Middle frontal gyrus (tissue), 1 donor: ENCODE measurements around the gene THAP12.

Source experiments
- DNase-seq: peaks from one replicate; pipeline ENCODE4 v3.0.0-alpha.2; 2015; ENCODE audit warnings: low spot score; ENCODE audit errors: extremely low spot score

Gene THAP12

GRCh38 chr11:76380159-76380976 lies 564 bp downstream of the THAP12 start:
- peak; percentile 7 for DNase-seq

GRCh38 chr11:76379807-76380158 lies 1.1 kb downstream of the THAP12 start:
- DNase-seq: no peak

GRCh38 chr11:76376746-76377558 lies 4.0 kb downstream of the THAP12 start:
- no peak for DNase-seq

GRCh38 chr11:76371170-76371569 lies 9.8 kb downstream of the THAP12 start:
- no peak for DNase-seq

GRCh38 chr11:76369406-76369805 lies 11.5 kb downstream of the THAP12 start:
- DNase-seq: no peak

- no peak for DNase-seq
These were observed 12.4 kb downstream of the THAP12 start for GRCh38 chr11:76368490-76368889.

- DNase-seq: no peak
These were observed 15.8 kb downstream of the THAP12 start for GRCh38 chr11:76365038-76365679.

GRCh38 chr11:76362716-76363115 lies 18.2 kb downstream of the THAP12 start:
- no peak for DNase-seq

- DNase-seq: no peak
These were observed 19.2 kb downstream of the THAP12 start for GRCh38 chr11:76361776-76362175.

- no peak for DNase-seq
These were observed 19.6 kb downstream of the THAP12 start for GRCh38 chr11:76361374-76361773.

- DNase-seq: no peak
These were observed 25.8 kb downstream of the THAP12 start for GRCh38 chr11:76355172-76355571.

GRCh38 chr11:76348348-76348747 lies 32.6 kb downstream of the THAP12 start:
- DNase-seq: no peak

- DNase-seq: no peak
These were observed 33.5 kb downstream of the THAP12 start for GRCh38 chr11:76347466-76347865.

- no peak for DNase-seq
These were observed 41.7 kb downstream of the THAP12 start for GRCh38 chr11:76339221-76339620.

GRCh38 chr11:76337923-76338322 lies 43.0 kb downstream of the THAP12 start:
- DNase-seq: no peak

GRCh38 chr11:76337469-76337868 lies 43.5 kb downstream of the THAP12 start:
- no peak for DNase-seq

- no peak for DNase-seq
These were observed 44.3 kb downstream of the THAP12 start for GRCh38 chr11:76336597-76336996.

- no peak for DNase-seq
These were observed 45.1 kb downstream of the THAP12 start for GRCh38 chr11:76335842-76336241.

GRCh38 chr11:76334826-76335389 lies 46.0 kb downstream of the THAP12 start:
- no peak for DNase-seq

- DNase-seq: no peak
These were observed 50.3 kb downstream of the THAP12 start for GRCh38 chr11:76330651-76331050.

- DNase-seq: no peak
These were observed 50.9 kb downstream of the THAP12 start for GRCh38 chr11:76329983-76330382.
